Peyer's patch (tissue), 4 donors: ENCODE measurements around the gene ADAMTS2. TPM values are rescaled to one million over a fixed set of nuclear protein-coding genes. Genes with fewer than 3 reads are reported as not detected.

Source experiments
- DNase-seq, 3 donors: peaks; one replicate each; pipeline ENCODE4 v3.0.0-alpha.2; 2017 to 2019
- H3K27ac ChIP-seq, 4 donors: fragments of 200-600 bp; sonication (generic); one replicate each; pipeline ENCODE4 v1.5.1; 2016 to 2019
- H3K27me3 ChIP-seq, 2 donors: fragments of 200-600 bp; sonication (generic); one replicate each; pipeline ENCODE4 v1.5.1; 2019
- H3K36me3 ChIP-seq, 3 donors: fragments of 200-600 bp; sonication (generic); one replicate each; pipeline ENCODE4 v1.5.1; 2016 to 2019
- H3K4me1 ChIP-seq, 4 donors: fragments of 200-600 bp; sonication (generic); one replicate each; pipeline ENCODE4 v1.5.1; 2016 to 2019
- H3K4me3 ChIP-seq, 4 donors: fragments of 200-600 bp; sonication (generic); 1 replicate in 3 of 4; 2 replicates in 1 of 4; pipeline ENCODE4 v1.5.1; 2016 to 2019; ENCODE audit warnings: mild to moderate bottlenecking in 1 of 4
- H3K9me3 ChIP-seq, 4 donors: fragments of 200-600 bp; sonication (generic); one replicate each; pipeline ENCODE4 v1.5.1; 2016 to 2019; ENCODE audit warnings: mild to moderate bottlenecking in 1 of 4
- CTCF ChIP-seq, 6 experiments: fragments of 450-650 bp in 4 of 6; fragments of 200-600 bp in 2 of 6; sonication (generic) in 1 of 6; IDR thresholded peaks; one replicate each; pipeline ENCODE4 v1.5.1; 2017 to 2019; ENCODE audit warnings: antibody characterized with exemption in 6 of 6, mild to moderate bottlenecking in 3 of 6, moderate library complexity in 1 of 6
- POLR2A ChIP-seq, 2 donors: fragments of 450-650 bp; IDR thresholded peaks; one replicate each; pipeline ENCODE4 v1.5.1; 2017; ENCODE audit warnings: antibody characterized with exemption in 2 of 2, mild to moderate bottlenecking in 2 of 2, moderate library complexity in 2 of 2
- total RNA-seq, 4 donors: library from RNA; depleted of rRNA; stranded (reverse); fragments of >200 nt; gene quantifications; one replicate each; pipeline ENCODE4 v1.1.0, GENCODE V29; 2016

Gene ADAMTS2
- total RNA-seq, 4 donors from 2014 or later = 5.3 to 90.0 (median 9.5) TPM

GRCh38 chr5:179294131-179294780 is 51.0 kb downstream of the ADAMTS2 start:
- no peak overlapping the region for H3K4me3 ChIP-seq
- peaks cover 0 to 5% (median 0%) of the 10 kb centered on the region in 4 donors for H3K9me3 ChIP-seq
- no peak for TF ChIP-seq POLR2A (IDR thresholded peaks at IDR 0.05)
- no peak for TF ChIP-seq CTCF (IDR thresholded peaks at IDR 0.05)
- peak in 1 of 3 donors; percentile 32 for DNase-seq
- no peaks in the 10 kb centered on the region for H3K36me3 ChIP-seq
- H3K4me1 ChIP-seq = no peaks in the 10 kb centered on the region
- no peaks in the 10 kb centered on the region for H3K27me3 ChIP-seq
- H3K27ac ChIP-seq = no peak overlapping the region

- no peaks in the 10 kb centered on the region for H3K27me3 ChIP-seq
- peak in 1 of 3 donors; percentile 15 for DNase-seq
- no peaks in the 10 kb centered on the region for H3K36me3 ChIP-seq
- no peaks in the 10 kb centered on the region for H3K4me1 ChIP-seq
- H3K27ac ChIP-seq = no peak overlapping the region
- TF ChIP-seq CTCF (IDR thresholded peaks at IDR 0.05) = no peak
- no peak for TF ChIP-seq POLR2A (IDR thresholded peaks at IDR 0.05)
- H3K9me3 ChIP-seq = peaks cover 0 to 3% (median 0%) of the 10 kb centered on the region in 4 donors
- H3K4me3 ChIP-seq = no peak overlapping the region
Measured at GRCh38 chr5:179292681-179293635, 52.3 kb downstream of the ADAMTS2 start.

GRCh38 chr5:179292202-179292601 is 53.1 kb downstream of the ADAMTS2 start:
- Histone ChIP-seq H3K27me3 (no peaks in the 10 kb centered on the region), H3K36me3 (no peaks in the 10 kb centered on the region), H3K4me3 (no peak overlapping the region), H3K27ac (no peak overlapping the region), H3K9me3 (no peaks in the 10 kb centered on the region), H3K4me1 (no peaks in the 10 kb centered on the region)
- peak in 1 of 3 donors; percentile 2 for DNase-seq
- TF ChIP-seq POLR2A (IDR thresholded peaks at IDR 0.05) (no peak), CTCF (IDR thresholded peaks at IDR 0.05) (no peak)

DNA sequence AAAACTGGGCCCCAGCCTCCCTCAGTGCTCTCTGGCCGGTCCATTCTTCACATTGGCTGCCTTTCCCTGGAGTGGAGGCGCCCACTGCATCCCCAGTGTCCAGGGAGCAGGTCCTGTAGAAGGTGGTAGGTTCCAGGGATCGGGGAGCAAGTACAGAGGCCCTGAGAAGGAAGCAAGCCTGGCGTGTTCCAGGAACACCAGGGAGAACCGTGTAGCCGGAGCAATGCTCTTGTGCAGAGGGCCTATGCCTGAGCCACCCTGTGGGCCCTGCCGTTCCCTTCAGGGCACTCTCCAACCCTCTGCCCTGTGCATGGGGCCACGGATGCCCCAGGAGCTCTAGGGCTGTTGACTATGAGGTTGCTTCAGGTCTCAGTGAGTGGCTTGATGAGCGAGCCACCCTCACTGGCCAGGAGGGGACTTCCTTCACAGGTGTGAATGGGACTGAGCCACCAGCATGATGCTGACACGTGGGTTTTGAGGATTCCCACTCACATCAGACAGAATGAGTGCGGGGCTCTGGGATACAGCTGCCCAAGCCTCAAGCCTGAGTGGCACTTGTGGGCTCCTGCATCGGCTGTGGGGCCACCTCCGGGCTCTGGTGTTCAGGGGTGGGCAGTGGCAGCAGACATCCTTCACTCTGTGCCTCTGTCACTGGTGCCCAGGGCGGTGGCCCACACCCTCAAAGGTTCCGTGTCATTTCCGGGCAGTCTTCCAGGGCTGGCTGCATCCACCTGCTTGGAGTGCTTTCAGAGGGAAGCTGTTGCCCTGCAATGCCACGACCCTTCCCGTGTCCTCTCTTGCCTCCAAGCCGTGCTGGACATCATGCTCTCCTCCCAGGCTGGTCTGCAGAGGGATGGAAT is 54.4 kb downstream of the ADAMTS2 start:
- Histone ChIP-seq H3K36me3 (no peaks in the 10 kb centered on the region), H3K27me3 (no peaks in the 10 kb centered on the region), H3K27ac (no peak overlapping the region), H3K4me3 (no peak overlapping the region), H3K9me3 (no peaks in the 10 kb centered on the region), H3K4me1 (no peaks in the 10 kb centered on the region)
- peak in 1 of 3 donors; percentile 21 for DNase-seq
- TF ChIP-seq CTCF (IDR thresholded peaks at IDR 0.05) = no peak
- no peak for TF ChIP-seq POLR2A (IDR thresholded peaks at IDR 0.05)

- Histone ChIP-seq H3K4me3 (no peak overlapping the region), H3K9me3 (no peaks in the 10 kb centered on the region), H3K27ac (no peak overlapping the region), H3K36me3 (no peaks in the 10 kb centered on the region), H3K4me1 (no peaks in the 10 kb centered on the region), H3K27me3 (no peaks in the 10 kb centered on the region)
- TF ChIP-seq CTCF (IDR thresholded peaks at IDR 0.05) (no peak), POLR2A (IDR thresholded peaks at IDR 0.05) (no peak)
- peak in 1 of 3 donors; percentile 8 for DNase-seq
Measured at GRCh38 chr5:179289756-179290385, 55.4 kb downstream of the ADAMTS2 start.
